COLO668 (cell line): ENCODE data around the gene PKMYT1.

Experiments used
- DNase-seq: peaks from one replicate; lab custom pipeline; 2025; ENCODE audit not compliant: unreplicated experiment; lab: John Stamatoyannopoulos, UW

PKMYT1 gene

GRCh38 chr16:3000540-3000939, 20.3 kb upstream of the PKMYT1 start:
- no peak for DNase-seq

GRCh38 chr16:2999929-3000328, 19.7 kb upstream of the PKMYT1 start:
- DNase-seq = no peak

- DNase-seq = no peak
These were observed 16.1 kb upstream of the PKMYT1 start for GRCh38 chr16:2996298-2996697.

GRCh38 chr16:2992383-2993081, 12.3 kb upstream of the PKMYT1 start:
- no peak for DNase-seq

- no peak for DNase-seq
These were observed 11.5 kb upstream of the PKMYT1 start for GRCh38 chr16:2991566-2992261.

GRCh38 chr16:2990891-2991290, 10.6 kb upstream of the PKMYT1 start:
- DNase-seq = no peak

- no peak for DNase-seq
These were observed 8.4 kb upstream of the PKMYT1 start for GRCh38 chr16:2988590-2989099.

GRCh38 chr16:2987833-2988232, 7.6 kb upstream of the PKMYT1 start:
- no peak for DNase-seq

- no peak for DNase-seq
These were observed 7.0 kb upstream of the PKMYT1 start for GRCh38 chr16:2987286-2987685.

- DNase-seq = peak; percentile 34
These were observed 6.5 kb upstream of the PKMYT1 start for GRCh38 chr16:2986623-2987188.

- DNase-seq = peak; percentile 18
These were observed 5.7 kb upstream of the PKMYT1 start for GRCh38 chr16:2985893-2986355.

GRCh38 chr16:2985462-2985861, 5.2 kb upstream of the PKMYT1 start:
- DNase-seq = no peak

GRCh38 chr16:2983706-2984136, 3.5 kb upstream of the PKMYT1 start:
- peak; percentile 86 for DNase-seq

- DNase-seq = no peak
These were observed 2.2 kb upstream of the PKMYT1 start for GRCh38 chr16:2982402-2982801.

- DNase-seq = no peak
These were observed 1.6 kb upstream of the PKMYT1 start for GRCh38 chr16:2981899-2982250.

- no peak for DNase-seq
These were observed 1.1 kb upstream of the PKMYT1 start for GRCh38 chr16:2981177-2981898.

- DNase-seq = peak; percentile 38
These were observed 498 bp downstream of the PKMYT1 start for GRCh38 chr16:2979669-2980226.

- DNase-seq = peak; percentile 22
These were observed 2.8 kb downstream of the PKMYT1 start for GRCh38 chr16:2977440-2977839.

- no peak for DNase-seq
These were observed 3.6 kb downstream of the PKMYT1 start for GRCh38 chr16:2976673-2977072.

GRCh38 chr16:2976201-2976600, 4.0 kb downstream of the PKMYT1 start:
- no peak for DNase-seq

- no peak for DNase-seq
These were observed 5.0 kb downstream of the PKMYT1 start for GRCh38 chr16:2975161-2975795.
